CD4-positive, alpha-beta T cell treated with Interleukin-4 for 4 hours (primary cell): ENCODE data around the gene CDK3.
"Not testable (repeated sequence)": the region's sequence is repeated elsewhere in the genome, so short reads cannot be mapped to it uniquely, and the experiment has no call there.

Source experiments
- DNase-seq: peaks from one replicate; pipeline ENCODE4 v3.0.0-alpha.2; 2020

The CDK3 gene

GRCh38 chr17:76044475-76045007 is 43.9 kb downstream of the CDK3 start:
- not testable (repeated sequence) for DNase-seq

- DNase-seq, result no peak
Observed at GRCh38 chr17:76046064-76046463, 45.4 kb downstream of the CDK3 start.

GRCh38 chr17:76048025-76048605 is 47.5 kb downstream of the CDK3 start:
- DNase-seq, result no peak

- peak; percentile 35 for DNase-seq
Observed at GRCh38 chr17:76048711-76049110, 48.1 kb downstream of the CDK3 start.

GRCh38 chr17:76049239-76049638 is 48.6 kb downstream of the CDK3 start:
- DNase-seq, result no peak

- no peak for DNase-seq
Observed at GRCh38 chr17:76049836-76050537, 49.3 kb downstream of the CDK3 start.

GRCh38 chr17:76050538-76051467 is 50.1 kb downstream of the CDK3 start:
- DNase-seq, result no peak

- DNase-seq, result no peak
Observed at GRCh38 chr17:76051561-76051960, 50.9 kb downstream of the CDK3 start.

- DNase-seq, result no peak
Observed at GRCh38 chr17:76053246-76054111, 52.8 kb downstream of the CDK3 start.

- DNase-seq, result no peak
Observed at GRCh38 chr17:76054112-76054476, 53.4 kb downstream of the CDK3 start.
